Measurements from ENCODE around the gene DCAF4.

Gene DCAF4

DNA sequence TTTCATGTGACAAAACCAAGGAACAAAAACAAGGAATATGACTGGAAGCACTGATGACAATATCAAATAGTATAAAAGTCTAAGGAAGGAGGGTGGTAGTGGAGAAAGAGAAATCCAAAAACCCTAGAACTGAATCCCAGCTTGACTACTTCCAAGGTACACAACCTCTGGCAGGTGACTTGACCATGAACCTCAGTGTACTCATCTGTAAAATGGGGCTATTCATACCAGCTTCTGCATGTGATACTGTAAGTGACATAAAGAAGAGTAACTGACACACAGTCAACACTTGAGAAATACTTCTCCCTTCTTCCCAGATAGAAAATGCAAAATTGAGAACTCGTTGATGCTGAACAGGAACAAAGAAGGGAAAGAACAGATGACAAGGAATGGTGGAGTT, 22.0 kb upstream of the DCAF4 start:
- DNase-seq (ENCODE audit: low read depth) = no peak
- no peak overlapping the region for H3K4me3 ChIP-seq (ENCODE audit: low read depth, low read length)
- no peak for TF ChIP-seq CTCF (IDR thresholded peaks at IDR 0.05; ENCODE audit: low read depth, low read length, missing control alignments)

GRCh38 chr14:72904840-72905561, 21.3 kb upstream of the DCAF4 start:
- H3K4me3 ChIP-seq (ENCODE audit: low read depth, low read length) = no peak overlapping the region
- peak; percentile 89 for TF ChIP-seq CTCF (IDR thresholded peaks at IDR 0.05; ENCODE audit: low read depth, low read length, missing control alignments)
- DNase-seq (ENCODE audit: low read depth) = no peak

GRCh38 chr14:72906316-72906715, 19.9 kb upstream of the DCAF4 start:
- no peak overlapping the region for H3K4me3 ChIP-seq (ENCODE audit: low read depth, low read length)
- TF ChIP-seq CTCF (IDR thresholded peaks at IDR 0.05; ENCODE audit: low read depth, low read length, missing control alignments) = no peak
- no peak for DNase-seq (ENCODE audit: low read depth)

DNA sequence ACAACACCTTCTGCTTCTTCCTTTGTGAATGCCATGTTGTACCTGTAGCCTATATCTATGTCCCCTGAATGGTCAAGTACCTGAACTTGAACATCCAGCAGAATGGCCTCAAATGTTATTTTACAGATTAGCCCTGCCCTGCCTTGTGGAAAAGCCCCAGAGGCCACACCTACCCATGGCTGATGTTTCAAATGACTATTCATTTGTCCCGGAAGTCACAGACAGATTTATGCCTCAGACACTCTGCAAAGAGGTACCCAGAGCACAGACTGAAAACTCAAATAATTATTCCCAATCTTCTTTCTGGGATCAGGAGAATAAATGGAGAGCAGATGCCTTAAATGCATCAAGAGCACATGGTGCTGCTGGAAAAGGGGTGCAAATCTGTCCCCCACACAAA, 19.4 kb upstream of the DCAF4 start:
- no peak for TF ChIP-seq CTCF (IDR thresholded peaks at IDR 0.05; ENCODE audit: low read depth, low read length, missing control alignments)
- no peak for DNase-seq (ENCODE audit: low read depth)
- H3K4me3 ChIP-seq (ENCODE audit: low read depth, low read length) = no peak overlapping the region

- H3K4me3 ChIP-seq (ENCODE audit: low read depth, low read length) = no peak overlapping the region
- DNase-seq (ENCODE audit: low read depth) = no peak
- no peak for TF ChIP-seq CTCF (IDR thresholded peaks at IDR 0.05; ENCODE audit: low read depth, low read length, missing control alignments)
Observed at GRCh38 chr14:72907886-72908285, 18.4 kb upstream of the DCAF4 start.

- no peak for TF ChIP-seq CTCF (IDR thresholded peaks at IDR 0.05; ENCODE audit: low read depth, low read length, missing control alignments)
- H3K4me3 ChIP-seq (ENCODE audit: low read depth, low read length) = no peak overlapping the region
- DNase-seq (ENCODE audit: low read depth) = no peak
Observed at GRCh38 chr14:72909163-72909562, 17.1 kb upstream of the DCAF4 start.

- TF ChIP-seq CTCF (IDR thresholded peaks at IDR 0.05; ENCODE audit: low read depth, low read length, missing control alignments) = no peak
- no peak for DNase-seq (ENCODE audit: low read depth)
- no peak overlapping the region for H3K4me3 ChIP-seq (ENCODE audit: low read depth, low read length)
Observed at GRCh38 chr14:72913809-72914208, 12.5 kb upstream of the DCAF4 start.

All from GM12864 (cell line).